GM12878 (cell line): ENCODE measurements around the gene BPIFA1.

Experiments used
- CTCF ChIP-seq, 3 experiments: IDR thresholded peaks in 2 of 3; conservative IDR thresholded peaks in 1 of 3; 2 replicates each; pipeline ENCODE4 v1.5.1; 2011; ENCODE audit warnings: low read depth in 3 of 3, low read length in 3 of 3, mild to moderate bottlenecking in 3 of 3, control low read depth in 2 of 3, moderate library complexity in 2 of 3, inconsistent platforms in 1 of 3, mixed read lengths in 1 of 3; ENCODE audit not compliant: control insufficient read depth in 2 of 3, insufficient read depth in 1 of 3; ENCODE audit errors: extremely low read depth in 1 of 3
- HCFC1 ChIP-seq: fragments of 150-350 bp; IDR thresholded peaks from 2 replicates; pipeline ENCODE4 v1.6.1; 2014; ENCODE audit warnings: low read length
- HDAC6 ChIP-seq: fragments of 200-600 bp; sonication (generic); IDR thresholded peaks from one replicate; pipeline ENCODE4 v1.8.0; 2017; ENCODE audit warnings: antibody characterized with exemption; ENCODE audit not compliant: unreplicated experiment
- POLR2A ChIP-seq: IDR thresholded peaks from 2 replicates; pipeline ENCODE4 v1.6.1; 2011; ENCODE audit warnings: low read depth, mild to moderate bottlenecking, low read length
- WRNIP1 ChIP-seq: IDR thresholded peaks from 2 replicates; pipeline ENCODE4 v1.6.1; 2011; ENCODE audit warnings: low read depth, low read length, improper control_type of control experiment, borderline replicate concordance

GRCh38 chr20:33291416-33291815, 55.6 kb downstream of the BPIFA1 start:
- no peak for TF ChIP-seq HDAC6
- TF ChIP-seq CTCF (IDR thresholded peaks at IDR 0.05 in 2 of 3, conservative IDR thresholded peaks at IDR 0.05 in 1 of 3; ENCODE audit: control insufficient read depth in 2 of 3, extremely low read depth in 1 of 3, insufficient read depth in 1 of 3, low read depth in 3 of 3, low read length in 3 of 3): no peak
- no peak for TF ChIP-seq WRNIP1
- TF ChIP-seq HCFC1: no peak
- TF ChIP-seq POLR2A: no peak
